Smooth muscle cell (in vitro differentiated cells): ENCODE results near the gene KDM6A. TPM values are rescaled to one million over a fixed set of nuclear protein-coding genes. Genes with fewer than 3 reads are reported as not detected.
"Not testable (repeated sequence)": the region's sequence is repeated elsewhere in the genome, so short reads cannot be mapped to it uniquely, and the experiment has no call there.

ENCODE experiments used
- DNase-seq: peaks from one replicate; lab custom pipeline; 2025; ENCODE audit not compliant: unreplicated experiment; lab: John Stamatoyannopoulos, UW
- H2AFZ ChIP-seq: fragments of 200-600 bp; sonication (generic); 2 replicates; pipeline ENCODE4 v1.6.0; 2016; ENCODE audit warnings: antibody characterized with exemption, low read depth, mild to moderate bottlenecking
- H3F3A ChIP-seq: fragments of 200-600 bp; sonication (generic); 2 replicates; pipeline ENCODE4 v1.6.0; 2017; ENCODE audit warnings: antibody characterized with exemption, low read depth
- H3K27ac ChIP-seq: fragments of 200-600 bp; sonication (generic); 2 replicates; pipeline ENCODE4 v1.5.1; 2016; ENCODE audit warnings: low read depth, mild to moderate bottlenecking
- H3K27me3 ChIP-seq: fragments of 200-600 bp; sonication (generic); 2 replicates; pipeline ENCODE4 v1.6.1; 2016; ENCODE audit warnings: low read depth, mild to moderate bottlenecking
- H3K36me3 ChIP-seq: fragments of 200-600 bp; sonication (generic); 2 replicates; pipeline ENCODE4 v1.5.1; 2016; ENCODE audit warnings: low read depth
- H3K4me1 ChIP-seq: fragments of 200-600 bp; sonication (generic); 2 replicates; pipeline ENCODE4 v1.5.1; 2016; ENCODE audit warnings: low read depth
- H3K4me2 ChIP-seq: fragments of 200-600 bp; sonication (generic); 2 replicates; pipeline ENCODE4 v1.6.0; 2016; ENCODE audit warnings: mild to moderate bottlenecking
- H3K4me3 ChIP-seq: fragments of 200-600 bp; sonication (generic); 2 replicates; pipeline ENCODE4 v1.5.1; 2016; ENCODE audit warnings: mild to moderate bottlenecking
- H3K79me2 ChIP-seq: fragments of 200-600 bp; sonication (generic); 2 replicates; pipeline ENCODE4 v1.6.0; 2016; ENCODE audit warnings: low read depth, mild to moderate bottlenecking
- H3K9ac ChIP-seq: fragments of 200-600 bp; sonication (generic); 2 replicates; pipeline ENCODE4 v1.6.0; 2016; ENCODE audit warnings: low read depth
- H3K9me3 ChIP-seq: fragments of 200-600 bp; sonication (generic); replicated peaks from 2 replicates; pipeline ENCODE4 v1.5.1; 2016; ENCODE audit warnings: low read depth
- H4K20me1 ChIP-seq: fragments of 200-600 bp; sonication (generic); 2 replicates; pipeline ENCODE4 v1.6.0; 2016; ENCODE audit warnings: low read depth
- WGBS: methylation state at CpG from one replicate; pipeline ENCODE4 v1.1.7; 2016; ENCODE audit warnings: low lambda C conversion rate; 5-methylcytosine and 5-hydroxymethylcytosine counted together
- polyA plus RNA-seq: library from polyadenylated mRNA; unstranded; fragments of >200 nt; fragmentation: Nextera tagmentation; extraction: Ambion mirVana; gene quantifications from 2 replicates; pipeline ENCODE4 v1.2.1, GENCODE V29; 2016
- total RNA-seq: library from RNA; depleted of rRNA; stranded (reverse); fragments of >200 nt; gene quantifications from 2 replicates; pipeline ENCODE4 v1.2.3, GENCODE V29; 2014
- TF ChIP-seq, protein P1 (sequence below): fragments of 200-600 bp; sonication (generic); IDR thresholded peaks from 2 replicates; pipeline ENCODE4 v1.5.1; 2017; ENCODE audit warnings: borderline replicate concordance, mild to moderate bottlenecking, antibody characterized with exemption; ENCODE audit not compliant: insufficient read depth, poor library complexity, severe bottlenecking

Gene KDM6A
- total and polyA plus RNA-seq, 2 experiments from 2014 or later, result 9.6 to 28.1 TPM

- TF ChIP-seq, protein P1, sequence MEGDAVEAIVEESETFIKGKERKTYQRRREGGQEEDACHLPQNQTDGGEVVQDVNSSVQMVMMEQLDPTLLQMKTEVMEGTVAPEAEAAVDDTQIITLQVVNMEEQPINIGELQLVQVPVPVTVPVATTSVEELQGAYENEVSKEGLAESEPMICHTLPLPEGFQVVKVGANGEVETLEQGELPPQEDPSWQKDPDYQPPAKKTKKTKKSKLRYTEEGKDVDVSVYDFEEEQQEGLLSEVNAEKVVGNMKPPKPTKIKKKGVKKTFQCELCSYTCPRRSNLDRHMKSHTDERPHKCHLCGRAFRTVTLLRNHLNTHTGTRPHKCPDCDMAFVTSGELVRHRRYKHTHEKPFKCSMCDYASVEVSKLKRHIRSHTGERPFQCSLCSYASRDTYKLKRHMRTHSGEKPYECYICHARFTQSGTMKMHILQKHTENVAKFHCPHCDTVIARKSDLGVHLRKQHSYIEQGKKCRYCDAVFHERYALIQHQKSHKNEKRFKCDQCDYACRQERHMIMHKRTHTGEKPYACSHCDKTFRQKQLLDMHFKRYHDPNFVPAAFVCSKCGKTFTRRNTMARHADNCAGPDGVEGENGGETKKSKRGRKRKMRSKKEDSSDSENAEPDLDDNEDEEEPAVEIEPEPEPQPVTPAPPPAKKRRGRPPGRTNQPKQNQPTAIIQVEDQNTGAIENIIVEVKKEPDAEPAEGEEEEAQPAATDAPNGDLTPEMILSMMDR, result no peak
- Histone ChIP-seq H3K27me3 (no peaks in the 10 kb centered on the region), H3K4me1 (no peaks in the 10 kb centered on the region), H3K4me2 (no peak overlapping the region), H3K36me3 (no peaks in the 10 kb centered on the region), H3F3A (no peaks in the 10 kb centered on the region), H3K9ac (no peak overlapping the region), H3K27ac (no peak overlapping the region), H4K20me1 (no peaks in the 10 kb centered on the region), H3K4me3 (no peak overlapping the region), H2AFZ (no peak overlapping the region), H3K9me3 (no peaks in the 10 kb centered on the region), H3K79me2 (no peaks in the 10 kb centered on the region)
- 76% methylated on average over 3 of the region's 3 CpGs for WGBS
- no peak for DNase-seq
Measured at GRCh38 chrX:45133465-45133864, 260.5 kb downstream of the KDM6A start.

GRCh38 chrX:45134315-45134731 lies 261.3 kb downstream of the KDM6A start:
- Histone ChIP-seq H3K9ac (no peak overlapping the region), H4K20me1 (no peaks in the 10 kb centered on the region), H3K27ac (no peak overlapping the region), H2AFZ (no peak overlapping the region), H3K4me3 (no peak overlapping the region), H3K9me3 (no peaks in the 10 kb centered on the region), H3K4me1 (no peaks in the 10 kb centered on the region), H3K4me2 (no peak overlapping the region), H3K27me3 (no peaks in the 10 kb centered on the region), H3K79me2 (no peaks in the 10 kb centered on the region), H3F3A (no peaks in the 10 kb centered on the region), H3K36me3 (no peaks in the 10 kb centered on the region)
- WGBS, result 50% methylated on average over 7 of the region's 7 CpGs
- TF ChIP-seq, protein P1, result no peak
- DNase-seq, result no peak

GRCh38 chrX:45134775-45135174 lies 261.8 kb downstream of the KDM6A start:
- no peak overlapping the region for H3K27ac ChIP-seq
- DNase-seq, result no peak
- H3F3A ChIP-seq, result no peaks in the 10 kb centered on the region
- H3K79me2 ChIP-seq, result no peaks in the 10 kb centered on the region
- H4K20me1 ChIP-seq, result no peaks in the 10 kb centered on the region
- no peaks in the 10 kb centered on the region for H3K4me1 ChIP-seq
- H3K9me3 ChIP-seq, result no peaks in the 10 kb centered on the region
- 61% methylated on average over 3 of the region's 3 CpGs for WGBS
- no peak overlapping the region for H3K4me3 ChIP-seq
- no peak overlapping the region for H3K4me2 ChIP-seq
- H2AFZ ChIP-seq, result no peak overlapping the region
- H3K36me3 ChIP-seq, result no peaks in the 10 kb centered on the region
- TF ChIP-seq, protein P1, result no peak
- H3K27me3 ChIP-seq, result no peaks in the 10 kb centered on the region
- no peak overlapping the region for H3K9ac ChIP-seq

GRCh38 chrX:45135391-45136075 lies 262.5 kb downstream of the KDM6A start:
- WGBS, result 77% methylated on average over 4 of the region's 4 CpGs

More at GRCh38 chrX:45135391-45136075, 262.5 kb downstream of the KDM6A start:
- not testable (repeated sequence) for H3K27me3 ChIP-seq, H3K27ac ChIP-seq, H4K20me1 ChIP-seq, DNase-seq, H2AFZ ChIP-seq, H3K9ac ChIP-seq, H3K4me1 ChIP-seq, H3F3A ChIP-seq, H3K79me2 ChIP-seq, H3K9me3 ChIP-seq, H3K4me2 ChIP-seq, H3K4me3 ChIP-seq, H3K36me3 ChIP-seq
